HEK293 (cell line): ENCODE measurements around the gene LRRN4CL.

Source experiments
- CTCF ChIA-PET: fragments of 350-600 bp; formaldehyde crosslinking; extraction: SDS; loops from one replicate; lab custom pipeline; 2021; ENCODE audit warnings: antibody characterized with exemption; lab: Yijun Ruan, JAX
- POLR2A ChIA-PET: fragments of 300-600 bp; formaldehyde crosslinking; extraction: SDS; loops from one replicate; lab custom pipeline; 2020; ENCODE audit warnings: antibody characterized with exemption, inconsistent platforms; lab: Yijun Ruan, JAX
- H3K27ac ChIP-seq: fragments of 200-500 bp; sonication (Bioruptor generic); 2 replicates; pipeline ENCODE4 v1.5.1; 2014; ENCODE audit warnings: low read depth, low read length, control low read depth, inconsistent platforms; ENCODE audit errors: extremely low read depth
- H3K36me3 ChIP-seq, 2 experiments: fragments of 200-500 bp in 1 of 2; sonication (Bioruptor generic) in 1 of 2; 1 replicate in 1 of 2; 2 replicates in 1 of 2; pipeline ENCODE4 v1.5.1; 2014 to 2017; ENCODE audit warnings: inconsistent platforms in 2 of 2, low read length in 2 of 2; ENCODE audit not compliant: control insufficient read depth in 2 of 2, insufficient read depth in 1 of 2
- H3K4me1 ChIP-seq: fragments of 200-500 bp; sonication (Bioruptor generic); 2 replicates; pipeline ENCODE4 v1.5.1; 2014; ENCODE audit warnings: mild to moderate bottlenecking, low read length, inconsistent platforms; ENCODE audit not compliant: control insufficient read depth, insufficient read depth
- H3K4me3 ChIP-seq: 2 replicates; pipeline ENCODE4 v1.5.1; 2011; ENCODE audit warnings: low read depth, mild to moderate bottlenecking, control low read depth, low read length, moderate library complexity
- H3K9me3 ChIP-seq: fragments of 200-500 bp; sonication (Bioruptor generic); 2 replicates; pipeline ENCODE4 v1.5.1; 2014; ENCODE audit warnings: low read depth, low read length, inconsistent platforms; ENCODE audit not compliant: control insufficient read depth, insufficient read depth
- BCL6B ChIP-seq: fragments of 450-650 bp; formaldehyde crosslinking; IDR thresholded peaks from 2 replicates; pipeline ENCODE4 v1.5.1; 2017; ENCODE audit warnings: missing biosample characterization, missing genetic modification characterization
- HOXA7 ChIP-seq: sonication (generic); formaldehyde crosslinking; IDR thresholded peaks from 2 replicates; pipeline ENCODE4 v1.8.1; 2022; ENCODE audit warnings: missing genetic modification reagents, borderline replicate concordance
- HOXC10 ChIP-seq: sonication (generic); formaldehyde crosslinking; IDR thresholded peaks from 2 replicates; pipeline ENCODE4 v1.8.1; 2023; ENCODE audit warnings: mild to moderate bottlenecking, missing genetic modification reagents
- OVOL3 ChIP-seq: fragments of 450-650 bp; formaldehyde crosslinking; IDR thresholded peaks from 2 replicates; pipeline ENCODE4 v1.5.1; 2016; ENCODE audit warnings: missing biosample characterization, missing genetic modification characterization
- REPIN1 ChIP-seq: fragments of 450-650 bp; formaldehyde crosslinking; IDR thresholded peaks from 2 replicates; pipeline ENCODE4 v1.5.1; 2017; ENCODE audit warnings: missing biosample characterization, missing genetic modification characterization, low read depth
- ZBTB21 ChIP-seq: fragments of 450-650 bp; formaldehyde crosslinking; IDR thresholded peaks from 2 replicates; pipeline ENCODE4 v1.5.1; 2017; ENCODE audit warnings: missing biosample characterization, missing genetic modification characterization
- ZEB2 ChIP-seq: fragments of 450-650 bp; formaldehyde crosslinking; IDR thresholded peaks from 2 replicates; pipeline ENCODE4 v1.5.1; 2016; ENCODE audit warnings: missing biosample characterization, missing genetic modification characterization
- ZNF18 ChIP-seq: fragments of 450-650 bp; formaldehyde crosslinking; IDR thresholded peaks from 2 replicates; pipeline ENCODE4 v1.5.1; 2016; ENCODE audit warnings: missing biosample characterization, missing genetic modification characterization
- ZNF211 ChIP-seq: fragments of 450-650 bp; formaldehyde crosslinking; IDR thresholded peaks from 2 replicates; pipeline ENCODE4 v1.5.1; 2016; ENCODE audit warnings: low read depth, missing biosample characterization, missing genetic modification characterization
- ZNF239 ChIP-seq: fragments of 450-650 bp; formaldehyde crosslinking; IDR thresholded peaks from 2 replicates; pipeline ENCODE4 v1.5.1; 2016; ENCODE audit warnings: missing biosample characterization, missing genetic modification characterization
- ZNF266 ChIP-seq: fragments of 450-650 bp; formaldehyde crosslinking; IDR thresholded peaks from 2 replicates; pipeline ENCODE4 v1.5.1; 2016; ENCODE audit warnings: missing biosample characterization, missing genetic modification characterization, low read depth
- ZNF292 ChIP-seq: fragments of 450-650 bp; formaldehyde crosslinking; IDR thresholded peaks from 2 replicates; pipeline ENCODE4 v1.5.1; 2016; ENCODE audit warnings: low read depth, missing biosample characterization, missing genetic modification characterization, borderline replicate concordance
- ZNF302 ChIP-seq: fragments of 450-650 bp; formaldehyde crosslinking; IDR thresholded peaks from 2 replicates; pipeline ENCODE4 v1.5.1; 2016; ENCODE audit warnings: missing biosample characterization, missing genetic modification characterization, low read depth
- ZNF324 ChIP-seq: fragments of 450-650 bp; formaldehyde crosslinking; IDR thresholded peaks from 2 replicates; pipeline ENCODE4 v1.5.1; 2016; ENCODE audit warnings: missing biosample characterization, missing genetic modification characterization
- ZNF335 ChIP-seq: fragments of 450-650 bp; formaldehyde crosslinking; conservative IDR thresholded peaks from 2 replicates; pipeline ENCODE4 v1.5.1; 2016; ENCODE audit warnings: missing biosample characterization, missing genetic modification characterization
- ZNF561 ChIP-seq: fragments of 450-650 bp; IDR thresholded peaks from 2 replicates; pipeline ENCODE4 v1.5.1; 2018; ENCODE audit warnings: missing biosample characterization, missing genetic modification characterization, borderline replicate concordance
- ZNF629 ChIP-seq: fragments of 450-650 bp; formaldehyde crosslinking; IDR thresholded peaks from 2 replicates; pipeline ENCODE4 v1.5.1; 2017; ENCODE audit warnings: missing biosample characterization, missing genetic modification characterization
- ZNF664 ChIP-seq: fragments of 450-650 bp; formaldehyde crosslinking; IDR thresholded peaks from 2 replicates; pipeline ENCODE4 v1.5.1; 2016; ENCODE audit warnings: missing biosample characterization, missing genetic modification characterization
- ZNF701 ChIP-seq: fragments of 450-650 bp; formaldehyde crosslinking; IDR thresholded peaks from 2 replicates; pipeline ENCODE4 v1.5.1; 2016; ENCODE audit warnings: missing biosample characterization, missing genetic modification characterization
- ZSCAN16 ChIP-seq: fragments of 450-650 bp; formaldehyde crosslinking; IDR thresholded peaks from 2 replicates; pipeline ENCODE4 v1.5.1; 2016; ENCODE audit warnings: missing biosample characterization, missing genetic modification characterization
- TF ChIP-seq, protein P1 (sequence below): fragments of 450-650 bp; formaldehyde crosslinking; IDR thresholded peaks from 2 replicates; pipeline ENCODE4 v1.5.1; 2016; ENCODE audit warnings: missing biosample characterization, missing genetic modification characterization
- TF ChIP-seq, protein P2 (sequence below): fragments of 450-650 bp; formaldehyde crosslinking; IDR thresholded peaks from 2 replicates; pipeline ENCODE4 v1.5.1; 2016; ENCODE audit warnings: missing biosample characterization, missing genetic modification characterization

The LRRN4CL gene

DNA sequence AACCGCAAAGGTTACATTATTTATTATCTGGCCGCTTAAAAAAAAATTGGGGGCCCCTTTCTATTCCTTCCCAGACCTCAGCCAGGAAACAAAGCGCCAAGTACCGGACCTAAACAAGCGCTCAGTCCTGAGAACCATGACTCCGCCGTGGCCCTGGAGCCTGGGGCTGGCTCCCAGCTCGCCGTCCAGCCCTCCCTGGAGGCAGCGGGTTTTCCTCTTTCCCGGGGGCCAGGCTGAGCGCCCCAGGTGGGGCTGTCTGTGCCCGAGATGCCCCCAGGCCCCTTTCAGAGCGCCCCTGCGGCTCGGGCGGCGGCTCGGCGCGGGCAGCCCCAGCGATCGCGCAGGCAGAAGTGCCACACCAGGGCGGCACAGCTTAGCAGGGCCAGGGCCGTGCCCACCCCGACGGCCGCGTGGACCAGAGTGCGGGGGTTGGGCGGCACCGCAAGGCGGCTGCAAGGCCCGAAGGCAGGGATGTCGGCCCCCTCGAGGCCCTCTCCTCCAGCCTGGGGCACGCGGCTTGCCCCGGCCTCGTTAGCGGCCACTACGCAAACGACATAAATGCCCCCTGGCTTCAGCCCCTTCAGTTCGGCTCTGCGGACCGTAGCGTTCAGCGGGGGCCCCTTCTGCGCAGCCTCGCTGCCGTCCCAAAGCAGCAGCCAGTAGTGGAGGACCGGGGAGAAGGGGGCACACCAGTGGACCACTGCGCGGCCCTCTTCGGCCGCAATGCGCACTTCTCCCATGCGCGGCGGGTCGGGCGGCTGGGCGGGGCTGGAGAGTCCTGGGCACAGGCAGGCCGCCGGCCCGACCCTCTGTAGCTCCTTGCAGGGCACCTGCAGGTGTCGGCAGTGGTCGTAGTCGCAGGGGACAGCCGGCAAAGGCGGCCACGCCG lies 1.6 kb downstream of the LRRN4CL start:
- Histone ChIP-seq H3K4me1 (no peaks in the 10 kb centered on the region), H3K36me3 (peaks cover 0 to 30% of the 10 kb centered on the region in 2 experiments; a peak in 2 of 3 replicates), H3K4me3 (no peak overlapping the region), H3K27ac (no peak overlapping the region), H3K9me3 (no peaks in the 10 kb centered on the region)
- POLR2A ChIA-PET, result no interaction called here
- CTCF ChIA-PET, result interaction anchor here (0.7 kb wide), 1 partner anchor 47 kb away, joined by 3 read pairs; no protein-coding TSS in a partner anchor
- TF ChIP-seq REPIN1 (tag by site-specific recombination) (no peak), HOXC10 (CRISPR knock-in tag) (no peak), ZNF239 (tag by site-specific recombination) (no peak), ZNF561 (tag by site-specific recombination) (no peak), ZSCAN16 (no peak), ZNF324 (tag by site-specific recombination) (no peak), ZNF211 (tag by site-specific recombination) (no peak), ZEB2 (tag by site-specific recombination) (no peak), ZNF629 (tag by site-specific recombination) (no peak), HOXA7 (no peak), ZNF266 (tag by site-specific recombination) (no peak), ZNF18 (tag by site-specific recombination) (no peak)
- TF ChIP-seq, protein P1, sequence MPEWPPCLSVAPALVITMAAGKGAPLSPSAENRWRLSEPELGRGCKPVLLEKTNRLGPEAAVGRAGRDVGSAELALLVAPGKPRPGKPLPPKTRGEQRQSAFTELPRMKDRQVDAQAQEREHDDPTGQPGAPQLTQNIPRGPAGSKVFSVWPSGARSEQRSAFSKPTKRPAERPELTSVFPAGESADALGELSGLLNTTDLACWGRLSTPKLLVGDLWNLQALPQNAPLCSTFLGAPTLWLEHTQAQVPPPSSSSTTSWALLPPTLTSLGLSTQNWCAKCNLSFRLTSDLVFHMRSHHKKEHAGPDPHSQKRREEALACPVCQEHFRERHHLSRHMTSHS (tag by site-specific recombination), result no peak
- TF ChIP-seq, all 188 proteins: peak for 0

DNA sequence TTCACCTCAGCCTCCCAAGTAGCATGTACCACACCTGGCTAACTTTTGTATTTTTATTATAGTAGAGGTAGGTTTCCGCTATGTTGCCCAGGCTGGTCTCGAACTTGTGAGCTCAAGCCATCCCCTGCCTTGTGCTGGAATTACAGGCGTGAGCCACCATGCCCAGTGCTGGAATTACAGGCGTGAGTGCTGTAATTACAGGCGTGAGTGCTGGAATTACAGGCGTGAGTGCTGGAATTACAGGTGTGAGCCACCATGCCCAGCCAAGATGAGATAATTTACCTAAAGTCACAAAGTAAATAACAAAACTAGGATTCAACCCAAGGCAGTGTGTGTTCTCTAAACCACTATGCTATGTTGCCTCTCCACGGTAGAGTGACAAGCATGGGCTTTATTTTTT lies 6.8 kb downstream of the LRRN4CL start:
- POLR2A ChIA-PET, result interaction anchor here (0.6 to 0.7 kb wide), 2 partner anchors 9 to 12 kb away, joined by 3 to 4 read pairs; no protein-coding TSS in a partner anchor
- Histone ChIP-seq H3K27ac (no peak overlapping the region), H3K4me3 (no peak overlapping the region), H3K4me1 (peaks cover 6% of the 10 kb centered on the region), H3K9me3 (no peaks in the 10 kb centered on the region), H3K36me3 (peaks cover 0 to 5% of the 10 kb centered on the region in 2 experiments; a peak in 1 of 3 replicates)
- CTCF ChIA-PET, result interaction anchor here (4.5 kb wide), 1 partner anchor 12 kb away, joined by 46 read pairs; no protein-coding TSS in a partner anchor
- TF ChIP-seq ZNF701 (tag by site-specific recombination) (no peak), ZNF292 (no peak), ZNF18 (tag by site-specific recombination) (peak; percentile 62; the same call in 1 of the 2 replicates)

DNA sequence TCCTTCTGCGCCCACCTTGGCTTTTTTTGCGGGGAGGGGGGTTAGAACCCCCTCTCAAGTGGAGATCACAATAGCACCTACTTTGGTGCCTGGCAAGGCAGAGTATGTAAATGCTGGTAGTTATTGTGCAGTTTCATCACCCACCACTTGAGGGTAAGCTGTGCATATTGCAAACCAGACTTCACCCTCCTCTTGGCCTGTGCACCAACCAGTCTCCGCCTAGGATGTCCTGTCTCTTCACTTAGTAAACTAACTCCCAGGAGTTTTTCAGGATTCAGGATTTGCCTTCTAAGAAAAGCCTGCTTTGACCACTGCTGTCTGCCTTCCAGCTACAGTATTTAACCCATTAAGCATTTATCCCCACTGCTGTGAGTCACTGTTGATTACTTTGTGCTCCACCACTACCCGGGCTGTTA lies 8.5 kb downstream of the LRRN4CL start:
- Histone ChIP-seq H3K27ac (0 out of 2 replicates have a peak overlapping the region, but pooled peaks have one; percentile 13), H3K36me3 (peaks cover 0 to 20% of the 10 kb centered on the region in 2 experiments; a peak in 1 of 3 replicates), H3K9me3 (no peaks in the 10 kb centered on the region), H3K4me3 (no peak overlapping the region), H3K4me1 (peaks cover 8% of the 10 kb centered on the region)
- POLR2A ChIA-PET, result interaction anchor here (0.6 to 3.5 kb wide), 15 partner anchors 8 to 256 kb away, joined by 3 to 24 read pairs (median 5); partner anchors contain the start of genes BSCL2, C11orf98, CSKMT and GANAB
- CTCF ChIA-PET, result interaction anchor here (0.5 to 4.5 kb wide), 32 partner anchors 9 to 299 kb away, joined by 3 to 46 read pairs (median 3); partner anchors contain the start of genes LBHD1, LRRN4CL, TAF6L and UQCC3
- TF ChIP-seq ZNF335 (tag by site-specific recombination) (peak; percentile 5; the same call in 1 of the 2 replicates), ZNF664 (tag by site-specific recombination) (no peak), OVOL3 (tag by site-specific recombination) (no peak), BCL6B (tag by site-specific recombination) (0 out of 2 replicates have a peak, but pooled peaks have one; percentile 33), ZBTB21 (tag by site-specific recombination) (no peak), ZNF302 (tag by site-specific recombination) (no peak)
- TF ChIP-seq, protein P2, sequence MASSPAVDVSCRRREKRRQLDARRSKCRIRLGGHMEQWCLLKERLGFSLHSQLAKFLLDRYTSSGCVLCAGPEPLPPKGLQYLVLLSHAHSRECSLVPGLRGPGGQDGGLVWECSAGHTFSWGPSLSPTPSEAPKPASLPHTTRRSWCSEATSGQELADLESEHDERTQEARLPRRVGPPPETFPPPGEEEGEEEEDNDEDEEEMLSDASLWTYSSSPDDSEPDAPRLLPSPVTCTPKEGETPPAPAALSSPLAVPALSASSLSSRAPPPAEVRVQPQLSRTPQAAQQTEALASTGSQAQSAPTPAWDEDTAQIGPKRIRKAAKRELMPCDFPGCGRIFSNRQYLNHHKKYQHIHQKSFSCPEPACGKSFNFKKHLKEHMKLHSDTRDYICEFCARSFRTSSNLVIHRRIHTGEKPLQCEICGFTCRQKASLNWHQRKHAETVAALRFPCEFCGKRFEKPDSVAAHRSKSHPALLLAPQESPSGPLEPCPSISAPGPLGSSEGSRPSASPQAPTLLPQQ (tag by site-specific recombination), result no peak
